CD4-positive, alpha-beta memory T cell (primary cell): ENCODE measurements around the gene PALS2. TPM values are rescaled to one million over a fixed set of nuclear protein-coding genes. Genes with fewer than 3 reads are reported as not detected.

ENCODE experiments used
- CTCF ChIA-PET: fragments of 350-600 bp; sonication (Branson Sonifier 250); formaldehyde crosslinking; loops from one replicate; lab custom pipeline; 2021; ENCODE audit warnings: inconsistent platforms; ENCODE audit not compliant: partially characterized antibody; lab: Charles Lee
- POLR2A ChIA-PET: fragments of 350-600 bp; sonication (Branson Sonifier 250); formaldehyde crosslinking; loops from one replicate; lab custom pipeline; 2021; ENCODE audit not compliant: partially characterized antibody; lab: Charles Lee
- DNase-seq, 5 donors: peaks; one replicate each; pipeline versions ENCODE4 v3.0.0 to v3.0.0-alpha.2; 2020 to 2022; ENCODE audit warnings: mixed read lengths in 1 of 5
- H3K27ac ChIP-seq: one replicate; pipeline ENCODE4 v1.7.0; 2013; ENCODE audit warnings: low read depth, low read length
- H3K27me3 ChIP-seq: 2 replicates; pipeline ENCODE4 v1.7.0; 2013; ENCODE audit warnings: mild to moderate bottlenecking, low read length, moderate library complexity; ENCODE audit not compliant: insufficient read depth
- H3K36me3 ChIP-seq: 2 replicates; pipeline ENCODE4 v1.7.0; 2013; ENCODE audit warnings: mild to moderate bottlenecking, low read length, moderate library complexity; ENCODE audit not compliant: insufficient read depth
- H3K4me1 ChIP-seq: 2 replicates; pipeline ENCODE4 v1.7.0; 2013; ENCODE audit warnings: mild to moderate bottlenecking, low read length, moderate library complexity; ENCODE audit not compliant: insufficient read depth
- H3K4me3 ChIP-seq, 2 donors: one replicate each; pipeline ENCODE4 v1.7.0; 2013; ENCODE audit warnings: low read length in 2 of 2, mild to moderate bottlenecking in 1 of 2
- H3K9me3 ChIP-seq, 2 donors: one replicate each; pipeline ENCODE4 v1.7.0; 2013; ENCODE audit warnings: low read length in 2 of 2, control low read depth in 1 of 2; ENCODE audit not compliant: control insufficient read depth in 1 of 2
- H3K27ac Mint-ChIP-seq, 7 donors: one replicate each; pipeline ENCODE4 v1.8.0; 2020 to 2021; ENCODE audit warnings: mixed read lengths in 7 of 7, mild to moderate bottlenecking in 6 of 7, inconsistent platforms in 3 of 7, moderate library complexity in 3 of 7
- H3K27me3 Mint-ChIP-seq, 2 donors: one replicate each; pipeline ENCODE4 v1.8.0; 2020 to 2021; ENCODE audit warnings: mixed read lengths in 2 of 2
- H3K36me3 Mint-ChIP-seq, 2 donors: one replicate each; pipeline ENCODE4 v1.8.0; 2020 to 2021; ENCODE audit warnings: mixed read lengths in 2 of 2, inconsistent platforms in 1 of 2, mild to moderate bottlenecking in 1 of 2
- H3K4me1 Mint-ChIP-seq, 4 donors: one replicate each; pipeline ENCODE4 v1.8.0; 2020 to 2021; ENCODE audit warnings: mixed read lengths in 4 of 4, mild to moderate bottlenecking in 1 of 4
- H3K4me3 Mint-ChIP-seq, 8 donors: one replicate each; pipeline ENCODE4 v1.8.0; 2020 to 2021; ENCODE audit warnings: mixed read lengths in 8 of 8, mild to moderate bottlenecking in 7 of 8, moderate library complexity in 6 of 8, inconsistent platforms in 3 of 8
- H3K9me3 Mint-ChIP-seq, 8 donors: one replicate each; pipeline ENCODE4 v1.8.0; 2020 to 2021; ENCODE audit warnings: mixed read lengths in 8 of 8, mild to moderate bottlenecking in 5 of 8, inconsistent platforms in 3 of 8, moderate library complexity in 1 of 8
- intact Hi-C: fragments of 100-400 bp; cut with micrococcal nuclease; formaldehyde crosslinking; loops from one replicate; pipeline ENCODE4 v1.15.1; 2023
- polyA plus RNA-seq, 2 donors: library from polyadenylated mRNA; unstranded; fragments of 300-500 nt; fragmentation: Illumina TruSeq; gene quantifications; one replicate each; pipeline ENCODE4 v1.2.3, GENCODE V29; 2021
- total RNA-seq, 2 experiments: library from RNA; stranded (reverse); gene quantifications; one replicate each; pipeline ENCODE4 v1.2.3, GENCODE V29; 2021

Gene PALS2
- total and polyA plus RNA-seq, 4 experiments from 2014 or later, result 8.6 to 50.1 (median 21.1) TPM

- H3K27ac Mint-ChIP-seq, result no peak overlapping the region
- Histone ChIP-seq H3K27ac (no peak overlapping the region), H3K4me3 (no peak overlapping the region), H3K27me3 (no peaks in the 10 kb centered on the region), H3K36me3 (no peaks in the 10 kb centered on the region), H3K4me1 (no peaks in the 10 kb centered on the region), H3K9me3 (no peaks in the 10 kb centered on the region)
- H3K9me3 Mint-ChIP-seq, result peaks cover 1 to 17% (median 12%) of the 10 kb centered on the region in 8 donors
- peaks cover 5 to 17% (median 11%) of the 10 kb centered on the region in 4 donors for H3K4me1 Mint-ChIP-seq
- H3K27me3 Mint-ChIP-seq, result no peaks in the 10 kb centered on the region
- peaks cover 16 to 22% of the 10 kb centered on the region in 2 donors for H3K36me3 Mint-ChIP-seq
- no peak overlapping the region for H3K4me3 Mint-ChIP-seq
- no peak for DNase-seq
- ChIA-PET CTCF (no interaction called here), POLR2A (no interaction called here)
- intact Hi-C loops, result no loop called here
Observed at GRCh38 chr7:24622646-24623182, 49.5 kb downstream of the PALS2 start.

Other genes starting within 250 kb of the PALS2 start
- 1 to 10 TPM; 1.4 to 1.7 TPM for gene GSDME, start 184.0 kb downstream of the PALS2 start, total RNA-seq
- gene GSDME, start 184.0 kb downstream of the PALS2 start, polyA plus RNA-seq, result under 1 TPM; 0.46 to 0.47 TPM